Measurements from ENCODE around the gene ABCB9. TPM values are rescaled to one million over a fixed set of nuclear protein-coding genes. Genes with fewer than 3 reads are reported as not detected.

Gene ABCB9
- total and polyA plus RNA-seq, 2 donors (not counting 1 experiment from before 2014, with no cell fraction given) = 2.1 to 3.7 TPM

DNA sequence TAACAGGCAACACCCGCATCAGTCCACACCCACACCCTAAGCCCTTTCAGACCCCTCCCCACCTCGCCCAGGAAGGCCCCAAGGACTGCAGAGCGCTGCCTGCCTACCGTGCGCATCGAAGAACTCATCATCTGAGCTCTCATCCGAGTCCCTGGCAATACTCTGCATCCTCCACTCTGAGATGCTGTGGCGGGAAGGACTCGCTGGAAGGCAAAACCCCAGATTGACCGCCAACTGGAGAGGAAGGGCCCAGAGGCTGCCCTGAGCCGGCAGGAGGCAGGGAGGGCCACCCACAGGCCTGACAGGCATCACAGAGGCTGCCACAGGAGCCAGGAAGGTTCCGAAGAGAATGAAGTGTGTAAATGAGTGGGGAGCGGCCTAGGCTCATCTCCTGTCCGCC lies 38.0 kb upstream of the ABCB9 start:
- DNase-seq (no peak), ATAC-seq (ENCODE audit: low read depth) (no peak)
- Histone ChIP-seq H3K27me3 (replicated peaks in 1 of 4; ENCODE audit: control extremely low read depth in 1 of 4, control insufficient read depth in 3 of 4, insufficient read depth in 4 of 4, low read length in 3 of 4) (no peaks in the 10 kb centered on the region), H3K4me1 (ENCODE audit: control insufficient read depth in 2 of 2, insufficient read depth in 2 of 2, low read length in 2 of 2) (no peaks in the 10 kb centered on the region), H3K79me2 (ENCODE audit: control insufficient read depth, insufficient read depth, low read length) (no peaks in the 10 kb centered on the region), H3K4me3 (ENCODE audit: control extremely low read depth in 1 of 5, extremely low read depth in 1 of 5, insufficient read depth in 1 of 5, low read depth in 2 of 5, low read length in 4 of 5) (no peak overlapping the region), H3K36me3 (replicated peaks in 1 of 2; ENCODE audit: control extremely low read depth in 1 of 2, control insufficient read depth in 1 of 2, extremely low read depth in 1 of 2, insufficient read depth in 2 of 2, low read length in 1 of 2) (peaks cover 0 to 8% of the 10 kb centered on the region in 2 experiments), H3K27ac (ENCODE audit: low read length in 2 of 2) (no peak overlapping the region), H3K4me2 (replicated peaks; ENCODE audit: low read depth, low read length, poor library complexity, severe bottlenecking) (no peak overlapping the region), H3K9ac (ENCODE audit: low read length) (no peak overlapping the region), H2AFZ (ENCODE audit: insufficient read depth, low read depth, low read length, poor library complexity, severe bottlenecking) (no peak overlapping the region), H3K9me3 (ENCODE audit: control extremely low read depth in 1 of 3, control insufficient read depth in 2 of 3, insufficient read depth in 1 of 3, low read length in 2 of 3) (no peaks in the 10 kb centered on the region), H4K20me1 (ENCODE audit: control insufficient read depth, insufficient read depth, low read length, poor library complexity, severe bottlenecking) (no peaks in the 10 kb centered on the region)
- CTCF ChIA-PET = no interaction called here
- intact Hi-C loops (cut with micrococcal nuclease) = no loop called here
- POLR2A ChIA-PET = no interaction called here
- Mint-ChIP-seq H3K4me3 (no peak overlapping the region), H3K27ac (no peak overlapping the region), H3K27me3 (no peaks in the 10 kb centered on the region), H3K9me3 (ENCODE audit: insufficient read depth) (no peaks in the 10 kb centered on the region), H3K4me1 (no peaks in the 10 kb centered on the region)
- no peak for TF ChIP-seq EZH2 (IDR thresholded peaks at IDR 0.05; ENCODE audit: borderline replicate concordance, insufficient read depth, low read depth, low read length, poor library complexity, severe bottlenecking)
- TF ChIP-seq, protein P1, sequence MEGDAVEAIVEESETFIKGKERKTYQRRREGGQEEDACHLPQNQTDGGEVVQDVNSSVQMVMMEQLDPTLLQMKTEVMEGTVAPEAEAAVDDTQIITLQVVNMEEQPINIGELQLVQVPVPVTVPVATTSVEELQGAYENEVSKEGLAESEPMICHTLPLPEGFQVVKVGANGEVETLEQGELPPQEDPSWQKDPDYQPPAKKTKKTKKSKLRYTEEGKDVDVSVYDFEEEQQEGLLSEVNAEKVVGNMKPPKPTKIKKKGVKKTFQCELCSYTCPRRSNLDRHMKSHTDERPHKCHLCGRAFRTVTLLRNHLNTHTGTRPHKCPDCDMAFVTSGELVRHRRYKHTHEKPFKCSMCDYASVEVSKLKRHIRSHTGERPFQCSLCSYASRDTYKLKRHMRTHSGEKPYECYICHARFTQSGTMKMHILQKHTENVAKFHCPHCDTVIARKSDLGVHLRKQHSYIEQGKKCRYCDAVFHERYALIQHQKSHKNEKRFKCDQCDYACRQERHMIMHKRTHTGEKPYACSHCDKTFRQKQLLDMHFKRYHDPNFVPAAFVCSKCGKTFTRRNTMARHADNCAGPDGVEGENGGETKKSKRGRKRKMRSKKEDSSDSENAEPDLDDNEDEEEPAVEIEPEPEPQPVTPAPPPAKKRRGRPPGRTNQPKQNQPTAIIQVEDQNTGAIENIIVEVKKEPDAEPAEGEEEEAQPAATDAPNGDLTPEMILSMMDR (IDR thresholded peaks at IDR 0.05) = no peak
- WGBS (ENCODE audit: insufficient coverage) = 96% methylated on average over 12 of the region's 14 CpGs

DNA sequence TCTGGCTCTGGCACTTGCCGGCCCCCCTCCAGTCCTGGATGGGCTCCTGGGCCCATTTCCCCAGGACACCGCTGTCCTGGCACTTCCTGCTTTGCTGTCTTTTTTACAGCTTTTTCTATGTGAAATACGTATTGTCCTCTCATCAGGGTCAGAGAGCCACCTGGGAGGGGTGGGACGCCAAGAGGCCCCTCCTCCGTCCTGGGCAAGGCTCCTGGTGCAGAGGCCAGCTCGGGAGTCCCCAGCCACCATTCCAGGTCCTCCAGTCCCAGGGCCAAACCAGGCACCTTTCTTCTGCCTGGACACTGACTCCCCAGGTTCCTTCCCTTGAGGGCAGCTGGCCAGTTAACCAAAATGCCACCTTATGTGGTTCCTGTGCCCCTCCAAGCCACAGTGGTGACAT lies 37.0 kb upstream of the ABCB9 start:
- Histone ChIP-seq H3K4me1 (ENCODE audit: control insufficient read depth in 2 of 2, insufficient read depth in 2 of 2, low read length in 2 of 2) (no peaks in the 10 kb centered on the region), H3K27ac (ENCODE audit: low read length in 2 of 2) (no peak overlapping the region), H3K79me2 (ENCODE audit: control insufficient read depth, insufficient read depth, low read length) (no peaks in the 10 kb centered on the region), H3K4me3 (ENCODE audit: control extremely low read depth in 1 of 5, extremely low read depth in 1 of 5, insufficient read depth in 1 of 5, low read depth in 2 of 5, low read length in 4 of 5) (no peak overlapping the region), H3K9me3 (ENCODE audit: control extremely low read depth in 1 of 3, control insufficient read depth in 2 of 3, insufficient read depth in 1 of 3, low read length in 2 of 3) (no peaks in the 10 kb centered on the region), H4K20me1 (ENCODE audit: control insufficient read depth, insufficient read depth, low read length, poor library complexity, severe bottlenecking) (no peaks in the 10 kb centered on the region), H3K4me2 (replicated peaks; ENCODE audit: low read depth, low read length, poor library complexity, severe bottlenecking) (no peak overlapping the region), H3K27me3 (replicated peaks in 1 of 4; ENCODE audit: control extremely low read depth in 1 of 4, control insufficient read depth in 3 of 4, insufficient read depth in 4 of 4, low read length in 3 of 4) (no peaks in the 10 kb centered on the region), H3K36me3 (replicated peaks in 1 of 2; ENCODE audit: control extremely low read depth in 1 of 2, control insufficient read depth in 1 of 2, extremely low read depth in 1 of 2, insufficient read depth in 2 of 2, low read length in 1 of 2) (peaks cover 0 to 8% of the 10 kb centered on the region in 2 experiments), H2AFZ (ENCODE audit: insufficient read depth, low read depth, low read length, poor library complexity, severe bottlenecking) (no peak overlapping the region), H3K9ac (ENCODE audit: low read length) (no peak overlapping the region)
- Mint-ChIP-seq H3K4me3 (no peak overlapping the region), H3K27me3 (no peaks in the 10 kb centered on the region), H3K4me1 (no peaks in the 10 kb centered on the region), H3K27ac (no peak overlapping the region), H3K9me3 (ENCODE audit: insufficient read depth) (no peaks in the 10 kb centered on the region)
- CTCF ChIA-PET = no interaction called here
- intact Hi-C loops (cut with micrococcal nuclease) = no loop called here
- DNase-seq (no peak), ATAC-seq (ENCODE audit: low read depth) (no peak)
- POLR2A ChIA-PET = no interaction called here
- TF ChIP-seq, protein P1 (IDR thresholded peaks at IDR 0.05) = no peak
- no peak for TF ChIP-seq EZH2 (IDR thresholded peaks at IDR 0.05; ENCODE audit: borderline replicate concordance, insufficient read depth, low read depth, low read length, poor library complexity, severe bottlenecking)
- 92% methylated on average over 6 of the region's 6 CpGs for WGBS (ENCODE audit: insufficient coverage)

Data from B cell (primary cell).